Dermis microvascular lymphatic vessel endothelial cell (primary cell): Measurements from ENCODE around the gene IL1RAP. TPM values are rescaled to one million over a fixed set of nuclear protein-coding genes. Genes with fewer than 3 reads are reported as not detected.
"Not testable (repeated sequence)": the region's sequence is repeated elsewhere in the genome, so short reads cannot be mapped to it uniquely, and the experiment has no call there.

Source experiments
- DNase-seq, 2 donors: peaks; one replicate each; pipeline versions ENCODE4 v3.0.0 to v3.0.0-alpha.2; 2010; ENCODE audit warnings: low read depth in 2 of 2
- total RNA-seq: library from RNA; depleted of rRNA; stranded (reverse); fragments of >200 nt; gene quantifications from 2 replicates; pipeline ENCODE4 v1.2.1, GENCODE V29; 2014

IL1RAP gene
- total RNA-seq, 1 donor from 2014 or later, result 1.9 TPM

DNA sequence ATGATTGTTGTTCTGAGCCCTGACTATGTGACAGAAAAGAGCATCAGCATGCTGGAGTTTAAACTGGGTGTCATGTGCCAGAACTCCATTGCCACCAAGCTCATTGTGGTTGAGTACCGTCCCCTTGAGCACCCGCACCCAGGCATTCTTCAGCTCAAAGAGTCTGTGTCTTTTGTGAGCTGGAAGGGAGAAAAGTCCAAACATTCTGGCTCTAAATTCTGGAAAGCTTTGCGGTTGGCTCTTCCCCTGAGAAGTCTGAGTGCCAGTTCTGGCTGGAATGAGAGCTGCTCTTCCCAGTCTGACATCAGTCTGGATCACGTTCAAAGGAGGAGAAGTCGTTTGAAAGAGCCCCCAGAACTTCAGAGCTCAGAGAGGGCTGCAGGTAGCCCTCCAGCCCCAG, 142.0 kb downstream of the IL1RAP start:
- DNase-seq, result no peak

DNA sequence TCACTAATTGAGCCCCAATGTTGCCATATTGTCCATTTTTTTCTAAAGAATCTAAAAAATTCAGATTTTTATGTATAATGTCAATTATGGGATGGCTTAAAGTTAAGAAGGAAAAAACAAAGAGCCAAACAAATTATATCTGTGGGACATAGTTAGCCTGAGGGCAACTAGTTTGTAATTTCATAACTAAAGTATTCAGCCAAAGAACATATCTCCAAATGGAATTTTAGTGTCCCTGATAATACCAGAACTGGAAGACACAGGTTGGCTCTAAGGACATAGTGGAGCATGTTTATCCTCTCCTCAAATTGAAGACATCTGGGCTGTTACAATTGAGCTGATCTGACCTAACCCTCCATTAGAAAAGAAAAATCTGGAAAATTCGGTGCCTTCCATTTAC, 144.2 kb downstream of the IL1RAP start:
- DNase-seq, result no peak

DNA sequence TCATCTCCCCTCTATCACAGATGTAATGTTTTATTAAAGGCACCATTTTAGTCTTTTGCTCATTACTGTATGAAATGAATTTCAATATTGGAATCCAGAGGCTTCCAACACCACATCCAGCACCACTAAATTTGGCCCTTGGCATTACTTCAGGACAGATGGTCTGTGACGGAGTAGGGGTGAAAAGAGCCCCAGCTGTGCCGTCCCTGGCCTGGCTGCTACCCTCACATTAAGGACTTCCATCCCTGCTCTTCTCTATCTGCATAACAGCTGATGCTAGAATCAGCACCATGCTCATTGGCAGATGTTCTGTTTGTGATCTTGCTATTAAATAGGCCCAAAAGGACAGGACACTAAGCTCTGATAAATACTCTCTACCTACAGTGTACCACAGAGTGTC, 152.9 kb downstream of the IL1RAP start:
- DNase-seq, result no peak

DNA sequence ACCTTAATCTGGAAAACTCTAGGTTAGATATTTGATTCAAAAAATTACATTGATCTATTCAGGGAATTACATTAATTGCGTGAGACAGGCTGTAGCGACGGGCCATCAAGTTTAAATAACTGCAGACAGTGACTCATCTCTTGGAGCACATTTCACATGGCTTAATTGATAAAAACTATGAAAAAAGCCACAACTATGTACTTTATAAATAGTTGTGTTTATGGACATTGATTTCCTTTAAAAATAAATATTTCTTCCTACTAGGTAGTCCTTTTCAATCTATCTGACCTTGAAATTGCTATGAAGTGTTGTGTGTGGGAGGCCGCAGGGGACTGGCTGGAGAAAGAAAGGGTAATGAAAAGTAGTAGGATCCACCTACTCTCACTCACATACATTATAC, 157.8 kb downstream of the IL1RAP start:
- DNase-seq, result no peak

DNA sequence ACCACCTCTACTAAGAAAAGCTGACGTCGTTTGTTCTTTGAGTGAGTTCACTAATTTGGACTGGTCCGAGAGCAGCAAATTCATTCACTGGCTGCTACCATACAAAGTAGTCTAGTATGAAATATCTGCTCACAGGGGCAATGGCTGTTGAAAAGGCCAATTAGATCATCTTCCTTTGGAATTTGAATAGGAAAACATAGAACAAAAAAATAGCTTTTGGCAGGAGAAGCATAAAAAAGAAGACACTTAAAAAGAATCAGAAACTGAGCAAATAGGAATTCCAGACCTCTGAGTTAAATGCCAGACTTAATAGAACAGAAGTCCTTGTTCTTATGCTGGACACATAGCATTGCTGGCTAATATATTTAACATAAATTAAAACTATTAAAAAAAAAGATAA, 159.3 kb downstream of the IL1RAP start:
- DNase-seq, result peak in 1 of 2 donors; percentile 2

DNA sequence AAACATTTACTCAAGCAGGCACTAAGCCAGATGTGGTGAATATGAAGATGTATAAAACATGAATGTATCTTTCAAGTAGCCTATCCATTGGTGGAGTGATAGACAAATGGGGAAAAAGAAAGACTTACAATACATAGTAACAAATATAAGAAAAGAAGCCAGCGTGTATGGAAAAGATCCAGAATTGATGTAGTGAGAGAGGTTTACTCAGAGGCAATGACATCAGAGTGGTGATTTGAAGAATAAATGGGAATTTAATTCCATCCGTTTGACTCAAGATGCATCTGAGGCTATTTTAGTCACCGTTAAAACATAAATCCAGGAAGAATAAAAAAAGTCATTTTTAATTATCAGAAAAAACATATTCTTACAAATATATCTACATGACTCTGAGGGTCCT, 162.6 kb downstream of the IL1RAP start:
- no peak for DNase-seq

DNA sequence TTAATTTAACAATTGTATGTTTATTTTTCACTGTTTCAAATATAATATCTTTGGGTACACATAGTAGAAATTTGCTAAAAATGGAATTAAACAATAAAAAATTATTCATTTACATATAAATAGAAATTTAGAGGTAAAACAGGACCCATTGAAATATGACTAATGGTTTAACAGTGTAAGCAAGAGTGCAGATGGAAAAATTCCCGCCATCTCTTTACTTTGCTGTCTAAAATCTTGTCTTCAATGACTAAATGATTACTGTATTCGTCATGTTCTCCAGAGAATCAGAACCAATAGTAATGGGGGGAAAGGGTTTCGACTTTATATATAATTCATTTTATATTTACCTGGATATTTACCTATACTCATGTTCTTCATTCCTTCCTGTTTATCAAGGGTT, 163.1 kb downstream of the IL1RAP start:
- no peak for DNase-seq

DNA sequence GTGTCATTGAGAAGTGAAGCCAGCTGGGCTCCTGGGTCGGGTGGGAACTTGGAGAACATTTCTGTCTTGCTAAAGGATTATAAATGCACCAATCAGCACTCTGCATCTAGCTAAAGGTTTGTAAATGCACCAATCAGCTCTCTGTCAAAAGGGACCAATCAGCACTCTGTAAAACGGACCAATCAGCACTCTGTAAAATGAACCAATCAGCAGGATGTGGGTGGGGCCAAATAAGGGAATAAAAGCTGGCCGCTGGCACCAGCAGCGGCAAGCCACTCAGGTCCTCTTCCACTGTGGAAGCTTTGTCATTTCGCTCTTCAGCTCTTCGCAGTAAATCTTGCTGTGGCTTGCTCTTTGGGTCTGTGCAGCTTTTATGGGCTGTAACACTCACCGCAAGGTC, 164.0 kb downstream of the IL1RAP start:
- DNase-seq, result not testable (repeated sequence)

DNA sequence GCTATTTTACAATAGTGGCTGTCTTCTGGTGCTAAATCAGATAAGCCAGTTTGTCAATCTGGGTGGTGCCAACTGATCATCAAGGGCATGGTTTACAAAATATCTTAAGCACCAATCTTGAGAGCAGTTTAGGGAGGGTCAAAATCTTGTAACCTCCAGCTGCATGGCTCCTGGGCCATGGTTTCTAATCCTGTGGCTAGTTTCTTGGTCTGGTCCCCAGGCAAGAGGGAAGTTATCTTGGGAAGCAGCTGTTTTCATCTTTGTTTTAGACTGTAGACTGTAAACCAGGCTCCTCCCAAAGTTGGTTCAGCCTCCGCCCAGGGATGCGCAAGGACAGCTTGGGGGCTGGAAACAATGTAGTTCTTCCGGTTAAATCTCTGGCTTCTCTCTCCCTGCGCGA, 166.8 kb downstream of the IL1RAP start:
- DNase-seq, result no peak

DNA sequence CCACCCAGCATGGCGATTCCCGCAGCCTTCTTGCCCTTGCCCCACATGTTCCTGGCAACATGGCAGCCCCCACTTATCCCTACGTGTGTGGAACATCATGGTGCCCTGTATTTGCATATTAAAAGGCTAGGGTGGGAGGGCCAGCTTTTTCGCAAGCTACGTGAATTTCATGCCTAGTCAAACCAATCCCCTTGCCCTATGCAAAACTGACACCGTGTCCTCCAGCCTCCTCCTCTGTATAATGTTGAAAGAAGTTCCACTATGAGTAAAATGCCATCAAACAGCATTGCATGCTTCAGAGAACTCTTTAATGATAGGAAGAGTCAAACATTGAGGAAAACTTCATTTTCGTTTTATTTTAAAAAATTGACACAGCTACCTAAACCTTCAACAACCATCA, 170.9 kb downstream of the IL1RAP start:
- DNase-seq, result no peak

DNA sequence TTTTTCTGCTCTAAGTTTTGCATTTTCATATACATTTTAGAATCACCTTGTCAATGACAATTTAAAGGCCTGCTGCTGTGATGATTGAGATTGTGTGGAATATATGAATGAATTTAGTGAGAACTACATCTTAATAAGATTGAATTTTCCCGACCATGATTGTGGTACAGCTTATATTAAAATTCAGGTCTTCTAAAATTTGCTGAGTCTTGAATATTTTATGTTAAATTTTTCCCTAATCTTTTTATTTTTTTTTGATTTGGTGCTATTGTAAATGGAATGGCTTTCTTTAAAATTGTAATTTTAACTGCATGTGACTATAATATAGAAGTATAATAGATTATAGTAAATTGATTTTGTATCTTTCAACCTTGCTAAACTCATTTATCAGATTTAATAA, 172.1 kb downstream of the IL1RAP start:
- DNase-seq, result no peak

DNA sequence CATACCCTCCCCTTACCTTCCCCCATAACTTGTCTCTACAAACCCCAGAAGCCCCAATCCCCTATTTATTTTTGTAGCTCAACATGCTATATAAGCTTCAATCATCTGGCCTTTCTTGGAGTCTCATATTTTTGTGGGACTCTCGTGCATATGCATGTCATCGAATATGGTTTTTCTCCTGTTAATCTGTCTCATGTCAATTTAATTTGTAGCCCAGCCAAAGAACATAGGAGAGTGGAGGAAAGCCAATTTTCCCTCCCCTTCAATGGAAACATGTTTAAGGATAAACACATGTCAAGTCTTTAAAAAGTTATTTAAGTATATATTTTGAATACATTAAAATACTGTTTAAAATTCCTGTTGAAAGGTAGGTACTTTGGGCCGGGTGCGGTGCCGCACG, 176.4 kb downstream of the IL1RAP start:
- DNase-seq, result no peak

DNA sequence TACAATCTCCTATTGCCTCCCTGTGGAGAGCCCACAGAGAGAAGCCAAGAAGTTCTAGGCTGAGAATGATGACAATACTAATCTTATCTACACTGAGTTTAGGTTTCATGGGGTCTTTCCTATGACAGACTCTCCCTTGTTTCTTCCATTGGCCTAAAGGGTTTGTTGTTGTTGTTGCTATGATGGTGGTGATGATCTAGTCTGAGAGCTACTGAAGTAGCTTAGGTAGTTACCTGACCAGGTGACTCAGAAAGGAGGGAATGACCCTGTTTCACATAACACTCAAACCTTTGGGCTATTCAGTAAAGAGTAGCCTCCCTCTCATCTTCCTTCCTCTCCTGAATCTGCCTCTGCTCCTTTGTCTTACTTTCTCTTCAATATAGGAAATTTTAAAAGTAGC, 178.4 kb downstream of the IL1RAP start:
- DNase-seq, result no peak

DNA sequence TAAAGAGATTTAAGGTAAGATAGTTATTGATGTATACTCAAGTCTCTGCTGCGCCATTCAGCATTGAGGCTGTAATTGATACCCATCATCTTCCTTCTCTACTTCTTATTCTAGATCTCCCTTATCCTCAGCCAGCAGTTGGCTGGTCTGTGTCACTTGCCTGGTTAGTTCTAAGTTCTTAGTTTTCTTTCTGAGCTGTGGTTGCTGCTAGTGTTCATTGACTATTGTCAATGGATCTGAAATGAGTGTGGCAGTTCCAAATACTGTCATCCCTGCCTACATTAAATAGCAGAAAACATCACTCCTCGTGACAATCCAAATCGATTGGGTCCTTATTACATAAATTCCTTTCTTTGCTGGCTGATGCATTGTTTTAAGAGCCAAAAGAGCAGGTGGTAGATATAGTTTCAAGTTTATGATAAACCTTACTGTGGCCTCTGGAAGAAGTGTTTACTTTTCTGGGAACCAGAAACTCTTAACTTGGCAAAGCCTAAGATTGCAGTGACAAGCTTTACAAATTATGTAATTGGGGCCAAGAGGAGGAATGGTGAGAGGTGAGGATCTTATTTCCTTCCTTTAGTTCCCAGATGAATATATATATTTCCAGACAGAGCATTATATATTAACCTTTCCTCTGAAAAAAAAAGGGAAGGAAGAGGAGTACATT, 180.6 kb downstream of the IL1RAP start:
- no peak for DNase-seq

DNA sequence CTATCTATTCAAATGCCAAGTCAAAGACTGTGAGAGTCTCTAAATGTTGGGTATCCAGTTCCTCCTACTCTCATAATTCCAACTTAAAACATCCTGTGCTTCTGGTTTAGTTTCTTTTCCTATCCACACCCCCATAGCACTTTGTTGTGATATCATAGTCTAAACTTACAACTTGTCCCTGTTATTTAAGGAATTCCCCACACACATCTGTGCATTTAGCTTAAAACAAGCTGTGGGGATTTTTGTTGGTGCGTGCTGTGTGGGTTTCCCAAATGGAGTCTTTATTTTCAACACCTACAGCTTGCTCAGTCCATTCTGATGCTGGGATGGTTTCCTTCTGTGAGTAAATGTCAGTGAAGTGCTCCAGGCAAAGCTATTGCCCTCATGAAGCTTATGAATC, 181.3 kb downstream of the IL1RAP start:
- no peak for DNase-seq

DNA sequence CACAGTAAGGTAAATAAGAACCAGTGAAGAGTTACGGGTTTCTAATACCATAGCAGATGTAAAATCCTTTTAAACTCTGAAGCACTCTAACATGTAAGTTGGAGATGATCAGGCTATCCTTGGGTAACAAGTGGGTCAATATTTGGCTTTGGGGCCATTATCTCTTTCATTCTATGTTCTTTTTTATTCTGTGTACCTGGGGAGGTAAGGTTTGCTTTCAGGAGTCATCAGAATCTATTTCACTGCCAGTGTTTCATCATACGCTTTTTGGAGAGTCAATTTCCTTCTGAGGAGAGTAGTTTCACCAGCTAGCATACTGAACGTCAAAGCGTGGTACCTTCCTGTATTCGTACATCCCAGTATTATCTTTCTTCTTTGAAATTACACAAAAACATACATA, 182.1 kb downstream of the IL1RAP start:
- DNase-seq, result no peak

DNA sequence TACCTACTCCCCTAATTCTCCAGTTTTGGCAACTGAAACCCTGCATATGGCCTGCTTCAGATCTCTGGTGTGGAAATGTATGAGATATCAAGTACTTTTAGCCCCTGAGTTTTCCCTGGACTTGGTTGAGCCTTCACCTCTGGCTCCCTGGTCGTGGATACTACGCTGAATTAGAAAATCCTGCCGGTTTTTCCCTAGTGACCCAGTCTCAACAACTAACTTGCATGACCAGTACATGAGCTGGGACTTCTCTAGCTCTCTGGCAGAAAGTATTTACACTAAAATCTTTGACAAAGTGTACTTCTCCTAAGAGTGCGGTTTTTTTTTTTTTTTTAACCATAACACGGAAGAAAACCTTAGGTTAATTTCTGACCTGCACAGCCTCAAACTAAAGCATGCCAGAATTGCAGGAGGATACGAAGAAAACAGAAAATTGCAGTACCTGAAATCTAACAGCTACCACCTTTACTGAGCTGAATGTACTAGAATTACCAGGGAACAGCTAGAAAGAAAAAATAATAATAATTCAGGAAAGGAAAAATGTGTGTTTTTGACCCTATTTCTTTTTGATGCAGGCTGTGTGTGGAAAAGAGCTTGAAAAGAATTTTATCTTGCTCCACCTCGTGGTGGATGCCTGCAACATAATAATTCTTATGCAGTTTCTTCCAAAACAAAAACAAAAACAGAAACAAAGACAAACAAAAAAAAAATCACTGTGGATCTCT, 183.1 kb downstream of the IL1RAP start:
- DNase-seq, result peak; percentile 22 to 42

DNA sequence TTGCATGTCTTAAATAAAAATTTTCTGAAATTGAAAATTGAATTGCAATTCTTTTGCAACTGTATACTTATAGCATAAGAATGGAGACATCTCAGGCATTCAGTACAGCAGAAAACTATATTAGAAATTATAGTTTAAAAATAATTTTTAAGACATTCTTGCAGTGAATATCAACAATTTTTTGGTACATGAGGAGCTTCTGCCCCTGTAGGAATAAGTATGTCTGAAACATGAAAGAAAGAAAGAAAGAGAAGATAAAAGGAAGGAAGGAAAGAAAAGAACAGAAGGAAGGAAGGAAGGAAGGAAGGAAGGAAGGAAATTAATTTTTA, 183.6 kb downstream of the IL1RAP start:
- no peak for DNase-seq

DNA sequence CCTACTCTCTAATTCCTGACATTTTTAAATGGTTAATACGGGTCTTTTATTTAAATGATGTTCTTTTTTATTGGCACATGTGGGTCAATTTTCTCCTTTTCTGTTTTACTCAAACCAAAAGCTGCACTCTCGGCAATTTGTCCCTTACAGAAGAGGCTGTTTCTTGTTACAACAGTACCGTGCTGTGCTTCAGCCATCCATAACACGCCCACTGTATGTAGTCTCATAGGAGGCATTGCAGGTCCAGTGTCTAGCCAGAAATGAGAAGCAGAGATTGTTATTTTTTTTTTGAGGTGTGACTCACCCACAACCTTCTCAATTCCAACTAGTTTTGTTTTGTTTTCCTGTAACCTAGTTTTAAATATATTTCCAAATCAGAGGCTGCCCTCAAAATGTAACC, 184.0 kb downstream of the IL1RAP start:
- no peak for DNase-seq

DNA sequence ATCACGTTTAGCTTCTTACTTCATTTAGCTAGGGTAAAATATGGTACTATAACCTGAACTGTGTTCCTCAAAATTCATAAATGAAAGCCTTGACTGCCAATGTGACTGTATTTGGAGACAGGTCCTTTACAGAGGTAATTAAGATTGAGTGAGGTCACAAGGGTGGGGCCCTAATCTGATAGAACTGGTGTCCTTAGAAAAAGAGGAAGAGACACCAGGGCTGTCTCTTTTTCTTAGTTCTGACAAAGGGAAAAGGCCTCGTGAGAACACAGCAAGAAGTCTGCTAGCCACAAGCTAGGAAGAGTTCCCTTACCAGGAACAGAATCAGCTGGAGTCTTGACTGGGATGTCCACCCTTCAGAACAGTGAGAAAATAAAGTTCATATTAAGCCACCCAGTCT, 185.9 kb downstream of the IL1RAP start:
- no peak for DNase-seq

DNA sequence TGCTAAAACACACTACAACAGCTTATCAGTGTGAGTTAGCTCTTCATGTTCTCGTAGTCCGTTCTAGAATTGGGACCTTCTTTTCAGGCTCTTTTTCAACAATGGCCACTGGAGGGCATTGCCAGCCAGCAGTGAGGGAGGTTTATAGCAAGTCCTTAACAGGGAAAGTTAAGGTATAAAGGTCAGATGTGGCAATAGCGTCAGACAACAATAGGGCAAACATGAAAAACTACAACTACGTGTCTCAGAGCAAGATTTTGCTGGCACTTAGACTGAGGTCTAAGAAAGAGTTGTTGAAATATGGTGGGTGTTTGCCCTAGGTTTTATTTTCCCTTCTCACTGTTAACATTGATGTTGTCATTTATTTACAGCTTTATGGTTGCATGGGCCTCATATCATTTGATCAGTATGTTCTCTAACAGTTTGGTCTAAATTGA, 187.2 kb downstream of the IL1RAP start:
- DNase-seq, result peak in 1 of 2 donors; percentile 37

DNA sequence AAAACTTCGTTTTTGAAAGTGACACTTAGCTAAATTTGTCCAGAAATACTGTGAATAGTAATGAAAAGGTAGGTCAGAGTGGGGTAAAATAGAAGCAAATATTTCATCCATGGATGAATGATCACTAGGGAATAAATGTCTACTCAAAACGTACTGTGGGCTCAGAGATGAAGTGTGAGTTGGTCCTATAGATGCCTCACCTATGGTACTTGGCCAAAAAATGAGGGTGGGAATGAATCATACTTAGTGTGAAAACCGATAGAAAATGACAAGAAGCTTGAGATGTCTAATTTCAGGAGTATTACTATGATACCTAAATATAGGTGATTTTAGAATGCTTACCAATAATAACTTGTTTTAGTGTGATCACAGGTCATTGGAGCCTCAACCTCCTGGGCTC, 192.7 kb downstream of the IL1RAP start:
- no peak for DNase-seq
